K562 (cell line): ENCODE results near the gene SBK3. TPM values are rescaled to one million over a fixed set of nuclear protein-coding genes. Genes with fewer than 3 reads are reported as not detected.

Experiments used
- ARID4B ChIP-seq: sonication (generic); formaldehyde crosslinking; IDR thresholded peaks from 2 replicates; pipeline ENCODE4 v1.8.0; 2022; ENCODE audit warnings: mild to moderate bottlenecking, missing genetic modification reagents
- EHMT2 ChIP-seq: fragments of 450-650 bp; IDR thresholded peaks from 2 replicates; pipeline ENCODE4 v1.6.1; 2018; ENCODE audit warnings: antibody characterized with exemption
- ETS2 ChIP-seq: IDR thresholded peaks from 2 replicates; pipeline ENCODE4 v1.6.1; 2016; ENCODE audit warnings: borderline replicate concordance, missing genetic modification characterization, mild to moderate bottlenecking, moderate library complexity, missing compliant biosample characterization; ENCODE audit not compliant: poor library complexity, severe bottlenecking
- GATAD2B ChIP-seq: fragments of 450-650 bp; IDR thresholded peaks from 2 replicates; pipeline ENCODE4 v1.6.1; 2017; ENCODE audit warnings: mild to moderate bottlenecking, borderline replicate concordance
- MEIS2 ChIP-seq: fragments of 450-650 bp; IDR thresholded peaks from 2 replicates; pipeline ENCODE4 v1.6.1; 2014; ENCODE audit warnings: mild to moderate bottlenecking; ENCODE audit not compliant: partially characterized antibody
- NONO ChIP-seq, 2 experiments: fragments of 200-400 bp in 1 of 2; fragments of 450-650 bp in 1 of 2; formaldehyde crosslinking in 1 of 2; IDR thresholded peaks; 2 replicates each; pipeline ENCODE4 v1.6.1; 2017; ENCODE audit warnings: low read depth in 2 of 2, mild to moderate bottlenecking in 2 of 2, moderate library complexity in 2 of 2, low read length in 1 of 2
- PBX2 ChIP-seq, 2 experiments: IDR thresholded peaks in 1 of 2; conservative IDR thresholded peaks in 1 of 2; 2 replicates each; pipeline ENCODE4 v1.6.1; 2016; ENCODE audit warnings: low read depth in 2 of 2, mild to moderate bottlenecking in 1 of 2, missing compliant biosample characterization in 1 of 2, missing genetic modification characterization in 1 of 2, moderate library complexity in 1 of 2
- RBM25 ChIP-seq: fragments of 200-400 bp; formaldehyde crosslinking; IDR thresholded peaks from 2 replicates; pipeline ENCODE4 v1.6.1; 2018; ENCODE audit warnings: low read length, low read depth, moderate library complexity; ENCODE audit not compliant: severe bottlenecking
- ZBED1 ChIP-seq: IDR thresholded peaks from 2 replicates; pipeline ENCODE4 v1.6.1; 2014
- ZNF146 ChIP-seq: IDR thresholded peaks from one replicate; pipeline ENCODE4 v1.6.1; 2018; ENCODE audit warnings: missing compliant biosample characterization; ENCODE audit not compliant: unreplicated experiment
- ZNF586 ChIP-seq: fragments of 450-650 bp; formaldehyde crosslinking; conservative IDR thresholded peaks from 2 replicates; pipeline ENCODE4 v1.4.0; 2020; ENCODE audit warnings: mild to moderate bottlenecking, moderate library complexity
- polyA plus RNA-seq, 8 experiments: library from polyadenylated mRNA; depleted of rRNA in 4 of 8; stranded (reverse) in 5 of 8; unstranded in 3 of 8; fragments of >200 nt; fragmentation: Nextera tagmentation in 2 of 8; fragmentation: Illumina TruSeq in 1 of 8; extraction: Ambion mirVana in 2 of 8; extraction: Trizol in 1 of 8; gene quantifications; 2 replicates each; pipeline versions ENCODE4 v1.2.1 to v1.2.3, GENCODE V29; 2011 to 2014; ENCODE audit warnings: inconsistent platforms in 1 of 8, missing spikeins in 1 of 8
- total RNA-seq, 7 experiments: library from RNA; depleted of rRNA in 6 of 7; stranded (reverse); fragments of >200 nt in 6 of 7; fragmentation: Illumina TruSeq in 2 of 7; extraction: Trizol in 2 of 7; gene quantifications; 2 replicates each; pipeline versions ENCODE4 v1.2.1 to v1.2.3, GENCODE V29; 2011 to 2021; ENCODE audit warnings: low replicate concordance in 1 of 7
- TF ChIP-seq, protein P1 (sequence below): fragments of 250-450 bp; sonication (Bioruptor Pico); IDR thresholded peaks from 2 replicates; pipeline ENCODE4 v1.4.0; 2020; ENCODE audit warnings: mild to moderate bottlenecking, moderate library complexity
- TF ChIP-seq, protein P2 (sequence below): sonication (generic); formaldehyde crosslinking; IDR thresholded peaks from 2 replicates; pipeline ENCODE4 v1.8.0; 2022; ENCODE audit warnings: mild to moderate bottlenecking, missing genetic modification reagents

SBK3 gene
- total and polyA plus RNA-seq, 9 of the 15 experiments (the other 6 are each of a cell fraction or from before 2014, with no cell fraction given) = 0.11 to 0.43 (median 0.13) TPM; not detected in 6

DNA sequence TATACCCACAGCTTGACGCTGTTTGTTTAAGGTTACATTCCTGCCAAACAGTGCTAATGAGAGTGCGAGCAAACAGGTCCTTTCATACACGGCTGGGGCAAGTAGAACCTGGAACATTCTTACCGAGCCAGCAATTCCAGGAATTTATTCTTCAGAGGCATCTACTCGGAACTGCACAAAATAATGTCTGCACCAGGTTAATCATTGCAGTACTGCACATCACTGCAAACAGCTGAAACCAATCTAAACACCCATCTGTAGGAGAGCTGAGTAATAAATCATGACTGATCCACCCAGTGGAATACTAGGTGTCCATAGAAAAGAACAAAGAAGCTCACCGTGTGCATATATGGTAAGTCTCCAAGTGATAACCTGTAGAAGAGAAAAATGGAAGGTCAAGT lies 36.5 kb upstream of the SBK3 start (continued):
- TF ChIP-seq, protein P1, sequence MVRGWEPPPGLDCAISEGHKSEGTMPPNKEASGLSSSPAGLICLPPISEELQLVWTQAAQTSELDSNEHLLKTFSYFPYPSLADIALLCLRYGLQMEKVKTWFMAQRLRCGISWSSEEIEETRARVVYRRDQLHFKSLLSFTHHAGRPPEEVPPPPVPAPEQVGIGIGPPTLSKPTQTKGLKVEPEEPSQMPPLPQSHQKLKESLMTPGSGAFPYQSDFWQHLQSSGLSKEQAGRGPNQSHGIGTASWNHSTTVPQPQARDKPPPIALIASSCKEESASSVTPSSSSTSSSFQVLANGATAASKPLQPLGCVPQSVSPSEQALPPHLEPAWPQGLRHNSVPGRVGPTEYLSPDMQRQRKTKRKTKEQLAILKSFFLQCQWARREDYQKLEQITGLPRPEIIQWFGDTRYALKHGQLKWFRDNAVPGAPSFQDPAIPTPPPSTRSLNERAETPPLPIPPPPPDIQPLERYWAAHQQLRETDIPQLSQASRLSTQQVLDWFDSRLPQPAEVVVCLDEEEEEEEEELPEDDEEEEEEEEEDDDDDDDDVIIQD (CRISPR knock-in tag) = no peak
- TF ChIP-seq ZBED1 = no peak
- peak; percentile 84 for TF ChIP-seq MEIS2
- TF ChIP-seq ZNF586 (CRISPR knock-in tag) = no peak
- no peak for TF ChIP-seq GATAD2B
- TF ChIP-seq, protein P2, sequence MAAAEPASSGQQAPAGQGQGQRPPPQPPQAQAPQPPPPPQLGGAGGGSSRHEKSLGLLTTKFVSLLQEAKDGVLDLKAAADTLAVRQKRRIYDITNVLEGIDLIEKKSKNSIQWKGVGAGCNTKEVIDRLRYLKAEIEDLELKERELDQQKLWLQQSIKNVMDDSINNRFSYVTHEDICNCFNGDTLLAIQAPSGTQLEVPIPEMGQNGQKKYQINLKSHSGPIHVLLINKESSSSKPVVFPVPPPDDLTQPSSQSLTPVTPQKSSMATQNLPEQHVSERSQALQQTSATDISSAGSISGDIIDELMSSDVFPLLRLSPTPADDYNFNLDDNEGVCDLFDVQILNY (CRISPR knock-in tag) = no peak
- TF ChIP-seq NONO (IDR thresholded peaks at IDR 0.05; ENCODE audit: low read depth in 2 of 2, low read length in 1 of 2) = no peak
- TF ChIP-seq RBM25 = no peak
- TF ChIP-seq EHMT2 = no peak
- no peak for TF ChIP-seq ARID4B (CRISPR knock-in tag)
- TF ChIP-seq ETS2 (tag) = no peak
- no peak for TF ChIP-seq PBX2 (CRISPR knock-in tag; IDR thresholded peaks at IDR 0.05; ENCODE audit: low read depth)
- TF ChIP-seq PBX2 (tag; conservative IDR thresholded peaks at IDR 0.05; ENCODE audit: low read depth) = peak; percentile 73
- no peak for TF ChIP-seq ZNF146
- TF ChIP-seq, all 486 proteins: peak for 4
